GM12878 (cell line): ENCODE measurements around the gene BEND7. TPM values are rescaled to one million over a fixed set of nuclear protein-coding genes. Genes with fewer than 3 reads are reported as not detected.

ENCODE experiments used
- ATAC-seq: fragments of 200-7000 bp; cut with Tn5 transposase; 3 replicates; pipeline ENCODE4 v1.9.1; 2020; ENCODE audit warnings: mild to moderate bottlenecking, moderate library complexity
- BruUV-seq: library from RNA; stranded (reverse); fragments of 400-500 nt; replicated peaks from 2 replicates; lab custom pipeline; 2021; lab: Mats Ljungman, UMichigan
- CTCF ChIA-PET: fragments of 300-600 bp; sonication (Branson Sonifier 250); formaldehyde crosslinking; extraction: SDS; loops from one replicate; lab custom pipeline; 2021; ENCODE audit warnings: inconsistent platforms; lab: Yijun Ruan, JAX
- POLR2A ChIA-PET: fragments of 350-600 bp; formaldehyde crosslinking; extraction: SDS; loops from one replicate; lab custom pipeline; 2021; ENCODE audit warnings: inconsistent platforms; lab: Charles Lee
- RAD21 ChIA-PET: fragments of 300-600 bp; sonication (Branson Sonifier 250); formaldehyde crosslinking; loops from one replicate; lab custom pipeline; 2023; ENCODE audit warnings: antibody characterized with exemption; ENCODE audit not compliant: unreplicated experiment; lab: Charles Lee
- SMC1A ChIA-PET: fragments of 300-600 bp; sonication (Branson Sonifier 250); formaldehyde crosslinking; loops from one replicate; lab custom pipeline; 2023; ENCODE audit not compliant: unreplicated experiment, uncharacterized antibody; lab: Charles Lee
- DNase-seq: peaks from one replicate; pipeline ENCODE4 v3.0.0-alpha.2; 2011; ENCODE audit warnings: low read depth, low spot score
- FAIRE-seq: peaks from 3 replicates; lab custom pipeline; 2011; peaks lifted over from hg19 to GRCh38; lab: Jason Lieb, UNC
- H2AFZ ChIP-seq: 2 replicates; pipeline ENCODE4 v1.6.0; 2011; ENCODE audit warnings: low read depth, low read length, control low read depth; ENCODE audit not compliant: control insufficient read depth
- H3K27ac ChIP-seq: 2 replicates; pipeline ENCODE4 v1.5.1; 2011; ENCODE audit warnings: control low read depth; ENCODE audit not compliant: control insufficient read depth, insufficient read depth
- H3K27me3 ChIP-seq, 2 experiments: replicated peaks in 1 of 2; 2 replicates each; pipeline versions ENCODE4 v1.6.0 to v1.6.1; 2011; ENCODE audit warnings: low read length in 1 of 2; ENCODE audit not compliant: control insufficient read depth in 2 of 2, insufficient read depth in 2 of 2
- H3K36me3 ChIP-seq, 2 experiments: 2 replicates each; pipeline ENCODE4 v1.5.1; 2011; ENCODE audit warnings: low read length in 1 of 2; ENCODE audit not compliant: control insufficient read depth in 2 of 2, insufficient read depth in 2 of 2
- H3K4me1 ChIP-seq: 2 replicates; pipeline ENCODE4 v1.6.1; 2011; ENCODE audit warnings: mild to moderate bottlenecking, low read length, moderate library complexity, mixed read lengths; ENCODE audit not compliant: control insufficient read depth, insufficient read depth
- H3K4me2 ChIP-seq: 2 replicates; pipeline ENCODE4 v1.6.0; 2011; ENCODE audit warnings: control low read depth; ENCODE audit not compliant: control insufficient read depth, insufficient read depth
- H3K4me3 ChIP-seq: fragments of 200-600 bp; sonication (generic); 2 replicates; pipeline ENCODE4 v1.5.1; 2016
- H3K79me2 ChIP-seq: 2 replicates; pipeline ENCODE4 v1.6.0; 2011; ENCODE audit warnings: low read length; ENCODE audit not compliant: control insufficient read depth, insufficient read depth
- H3K9ac ChIP-seq: 2 replicates; pipeline ENCODE4 v1.8.0; 2011; ENCODE audit warnings: low read length, control low read depth, mixed read lengths; ENCODE audit not compliant: control insufficient read depth, insufficient read depth
- H3K9me3 ChIP-seq: replicated peaks from 3 replicates; pipeline ENCODE4 v1.5.1; 2011; ENCODE audit warnings: mild to moderate bottlenecking, low read length; ENCODE audit not compliant: control insufficient read depth, insufficient read depth
- H4K20me1 ChIP-seq: 2 replicates; pipeline ENCODE4 v1.6.0; 2011; ENCODE audit not compliant: control insufficient read depth, insufficient read depth
- BCL11A ChIP-seq: IDR thresholded peaks from 2 replicates; pipeline ENCODE4 v1.6.1; 2011; ENCODE audit warnings: low read depth, low read length
- CHD1 ChIP-seq: IDR thresholded peaks from 2 replicates; pipeline ENCODE4 v1.6.1; 2012; ENCODE audit warnings: low read depth, low read length, improper control_type of control experiment
- EED ChIP-seq: sonication (generic); IDR thresholded peaks from 2 replicates; pipeline ENCODE4 v1.6.1; 2016; ENCODE audit warnings: antibody characterized with exemption, low read depth
- JUND ChIP-seq: IDR thresholded peaks from 2 replicates; pipeline ENCODE4 v1.6.1; 2012; ENCODE audit warnings: low read depth, mild to moderate bottlenecking, low read length, improper control_type of control experiment, moderate library complexity
- KDM1A ChIP-seq: fragments of 200-600 bp; sonication (generic); IDR thresholded peaks from 2 replicates; pipeline ENCODE4 v1.6.1; 2016; ENCODE audit warnings: borderline replicate concordance
- MTA3 ChIP-seq: IDR thresholded peaks from 2 replicates; pipeline ENCODE4 v1.6.1; 2012; ENCODE audit warnings: low read length, inconsistent platforms, borderline replicate concordance
- POLR2AphosphoS2 ChIP-seq: IDR thresholded peaks from 2 replicates; pipeline ENCODE4 v1.6.1; 2011; ENCODE audit warnings: low read depth, mild to moderate bottlenecking, low read length, improper control_type of control experiment, moderate library complexity
- RAD51 ChIP-seq: fragments of 450-650 bp; IDR thresholded peaks from 2 replicates; pipeline ENCODE4 v1.6.1; 2016; ENCODE audit warnings: moderate library complexity, mild to moderate bottlenecking, inconsistent platforms
- RELA ChIP-seq: fragments of 450-650 bp; IDR thresholded peaks from 2 replicates; pipeline ENCODE4 v1.8.0; 2014; ENCODE audit warnings: borderline replicate concordance; ENCODE audit not compliant: partially characterized antibody
- SIN3A ChIP-seq: IDR thresholded peaks from 2 replicates; pipeline ENCODE4 v1.6.1; 2012; ENCODE audit warnings: low read depth, low read length, improper control_type of control experiment
- WRNIP1 ChIP-seq: IDR thresholded peaks from 2 replicates; pipeline ENCODE4 v1.6.1; 2011; ENCODE audit warnings: low read depth, low read length, improper control_type of control experiment, borderline replicate concordance
- YY1 ChIP-seq: IDR thresholded peaks from 2 replicates; pipeline ENCODE4 v1.6.1; 2011; ENCODE audit warnings: low read depth, mild to moderate bottlenecking, low read length
- ZBTB33 ChIP-seq: fragments of 450-650 bp; IDR thresholded peaks from 2 replicates; pipeline ENCODE4 v1.6.1; 2017; ENCODE audit warnings: mild to moderate bottlenecking
- ZNF24 ChIP-seq: fragments of 450-650 bp; IDR thresholded peaks from 2 replicates; pipeline ENCODE4 v1.6.1; 2017; ENCODE audit warnings: antibody characterized with exemption, mild to moderate bottlenecking
- WGBS: methylation state at CpG from one replicate; pipeline ENCODE4 v1.1.6; 2016; ENCODE audit warnings: low lambda C conversion rate; ENCODE audit not compliant: insufficient replicate concordance, insufficient coverage; ENCODE audit errors: missing lambda C conversion rate; 5-methylcytosine and 5-hydroxymethylcytosine counted together
- in situ Hi-C: fragments of 300-500 bp; cut with MboI; formaldehyde crosslinking; loops from 9 replicates; pipeline ENCODE4 v1.14.3; 2018; ENCODE audit warnings: mixed read lengths
- intact Hi-C: fragments of 100-400 bp; cut with micrococcal nuclease; formaldehyde crosslinking; loops from one replicate; pipeline ENCODE4 v1.14.2; 2022; ENCODE audit not compliant: unreplicated experiment
- polyA plus RNA-seq, 11 experiments: library from polyadenylated mRNA; depleted of rRNA in 4 of 11; unstranded in 6 of 11; stranded (reverse) in 5 of 11; fragments of >200 nt; fragmentation: Nextera tagmentation in 4 of 11; fragmentation: Illumina TruSeq in 1 of 11; extraction: Ambion mirVana in 4 of 11; extraction: Trizol in 1 of 11; gene quantifications; 1 replicate in 1 of 11; 2 replicates in 10 of 11; pipeline versions ENCODE4 v1.2.1 to v1.2.3, GENCODE V29; 2011 to 2016; ENCODE audit warnings: inconsistent platforms in 2 of 11, missing spikeins in 2 of 11, low read depth in 1 of 11
- total RNA-seq, 4 experiments: library from RNA; depleted of rRNA in 3 of 4; stranded (reverse); fragments of >200 nt in 3 of 4; fragmentation: Illumina TruSeq in 1 of 4; extraction: Trizol in 1 of 4; gene quantifications; 2 replicates each; pipeline versions ENCODE4 v1.2.1 to v1.2.3, GENCODE V29; 2013 to 2021
- TF ChIP-seq, protein P1 (sequence below): IDR thresholded peaks from 2 replicates; pipeline ENCODE4 v1.6.1; 2011; ENCODE audit warnings: borderline replicate concordance, low read depth, mild to moderate bottlenecking, moderate library complexity, low read length; ENCODE audit not compliant: insufficient read depth, poor library complexity, severe bottlenecking

The BEND7 gene
- total and polyA plus RNA-seq, 10 of the 15 experiments (the other 5 are each of a cell fraction or from before 2014, with no cell fraction given) = not detected

GRCh38 chr10:13401142-13401541 is 127.7 kb downstream of the BEND7 start (continued):
- TF ChIP-seq, protein P1, sequence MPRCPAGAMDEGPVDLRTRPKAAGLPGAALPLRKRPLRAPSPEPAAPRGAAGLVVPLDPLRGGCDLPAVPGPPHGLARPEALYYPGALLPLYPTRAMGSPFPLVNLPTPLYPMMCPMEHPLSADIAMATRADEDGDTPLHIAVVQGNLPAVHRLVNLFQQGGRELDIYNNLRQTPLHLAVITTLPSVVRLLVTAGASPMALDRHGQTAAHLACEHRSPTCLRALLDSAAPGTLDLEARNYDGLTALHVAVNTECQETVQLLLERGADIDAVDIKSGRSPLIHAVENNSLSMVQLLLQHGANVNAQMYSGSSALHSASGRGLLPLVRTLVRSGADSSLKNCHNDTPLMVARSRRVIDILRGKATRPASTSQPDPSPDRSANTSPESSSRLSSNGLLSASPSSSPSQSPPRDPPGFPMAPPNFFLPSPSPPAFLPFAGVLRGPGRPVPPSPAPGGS = no peak
- no peak for TF ChIP-seq POLR2AphosphoS2
- no peak for TF ChIP-seq BCL11A

GRCh38 chr10:13400196-13400965 is 128.4 kb downstream of the BEND7 start:
- Histone ChIP-seq H3K4me1 (no peaks in the 10 kb centered on the region), H3K27me3 (no peaks in the 10 kb centered on the region; a peak in 1 of 4 replicates), H3K36me3 (no peaks in the 10 kb centered on the region), H3K9ac (no peak overlapping the region), H2AFZ (no peak overlapping the region), H3K4me3 (no peak overlapping the region), H4K20me1 (no peaks in the 10 kb centered on the region)
- 56% methylated on average over 15 of the region's 15 CpGs for WGBS
- CTCF ChIA-PET = no interaction called here
- FAIRE-seq (no peak), ATAC-seq (no peak)
- BruUV-seq = no TSS peak
- TF ChIP-seq ZBTB33 = no peak
- TF ChIP-seq SIN3A = no peak
- TF ChIP-seq JUND = no peak
- TF ChIP-seq EED = no peak
- TF ChIP-seq ZNF24 = no peak
- no peak for TF ChIP-seq WRNIP1
- no peak for TF ChIP-seq MTA3
- TF ChIP-seq RELA = no peak
- TF ChIP-seq KDM1A = no peak
- no peak for TF ChIP-seq YY1
- no peak for TF ChIP-seq CHD1
- no peak for TF ChIP-seq RAD51
- TF ChIP-seq, all 136 proteins: peak for 0
- ChIA-PET RAD21 (no interaction called here), POLR2A (no interaction called here), SMC1A (no interaction called here)
- in situ Hi-C loops (no loop called here), intact Hi-C loops (no loop called here)
- DNase-seq = no peak
- H3K9me3 ChIP-seq = no peaks in the 10 kb centered on the region
- no peak overlapping the region for H3K27ac ChIP-seq
- H3K4me2 ChIP-seq = no peak overlapping the region
- no peaks in the 10 kb centered on the region for H3K79me2 ChIP-seq
